Measurements from ENCODE around the gene MAPK6. TPM values are rescaled to one million over a fixed set of nuclear protein-coding genes. Genes with fewer than 3 reads are reported as not detected.

MAPK6 gene
- total and polyA plus RNA-seq, 10 of the 15 experiments (the other 5 are each of a cell fraction or from before 2014, with no cell fraction given): 20.6 to 100 (median 52.6) TPM

- TF ChIP-seq RUNX3 (IDR thresholded peaks at IDR 0.05; ENCODE audit: low read length) (0 out of 2 replicates have a peak, but pooled peaks have one; percentile 3), PKNOX1 (IDR thresholded peaks at IDR 0.05) (no peak), HCFC1 (IDR thresholded peaks at IDR 0.05; ENCODE audit: low read length) (no peak), PRDM15 (CRISPR knock-in tag; IDR thresholded peaks at IDR 0.05) (no peak), SMAD5 (IDR thresholded peaks at IDR 0.05; ENCODE audit: low read depth) (no peak; the same call in 1 of the 2 replicates), ZNF384 (IDR thresholded peaks at IDR 0.05; ENCODE audit: borderline replicate concordance, low read depth, low read length) (peak; percentile 44; the same call in 1 of the 2 replicates)
These were observed 1.4 kb downstream of the MAPK6 start (continued) for GRCh38 chr15:52020221-52021085.

Measured in GM12878 (cell line).